OCI-LY7 (cell line): ENCODE results near the gene SLC16A2.

Experiments
- CTCF ChIP-seq: fragments of 200-600 bp; sonication (generic); conservative IDR thresholded peaks from 2 replicates; pipeline ENCODE4 v1.5.1; 2014; ENCODE audit warnings: mild to moderate bottlenecking, antibody characterized with exemption, low read length, moderate library complexity, mixed read lengths
- EZH2phosphoT487 ChIP-seq: fragments of 200-600 bp; sonication (generic); IDR thresholded peaks from 2 replicates; pipeline ENCODE4 v1.6.1; 2018; ENCODE audit warnings: low read depth, borderline replicate concordance, mild to moderate bottlenecking, mixed run types, antibody characterized with exemption, low read length, moderate library complexity, mixed read lengths

- TF ChIP-seq EZH2phosphoT487, result no peak
- TF ChIP-seq CTCF, result no peak
Observed at GRCh38 chrX:74500067-74500466, 78.8 kb downstream of the SLC16A2 start.
